HG03135 (cell line): ENCODE results near the gene HOXC10.

Experiments used
- ATAC-seq: cut with Tn5 transposase; IDR thresholded peaks from one replicate; pipeline ENCODE4 v1.9.1; 2021; ENCODE audit warnings: mild to moderate bottlenecking, moderate library complexity; ENCODE audit not compliant: unreplicated experiment

HOXC10 gene

GRCh38 chr12:53950437-53950773, 34.5 kb upstream of the HOXC10 start:
- no peak for ATAC-seq

- ATAC-seq = no peak
Observed at GRCh38 chr12:53950789-53951576, 34.0 kb upstream of the HOXC10 start.

DNA sequence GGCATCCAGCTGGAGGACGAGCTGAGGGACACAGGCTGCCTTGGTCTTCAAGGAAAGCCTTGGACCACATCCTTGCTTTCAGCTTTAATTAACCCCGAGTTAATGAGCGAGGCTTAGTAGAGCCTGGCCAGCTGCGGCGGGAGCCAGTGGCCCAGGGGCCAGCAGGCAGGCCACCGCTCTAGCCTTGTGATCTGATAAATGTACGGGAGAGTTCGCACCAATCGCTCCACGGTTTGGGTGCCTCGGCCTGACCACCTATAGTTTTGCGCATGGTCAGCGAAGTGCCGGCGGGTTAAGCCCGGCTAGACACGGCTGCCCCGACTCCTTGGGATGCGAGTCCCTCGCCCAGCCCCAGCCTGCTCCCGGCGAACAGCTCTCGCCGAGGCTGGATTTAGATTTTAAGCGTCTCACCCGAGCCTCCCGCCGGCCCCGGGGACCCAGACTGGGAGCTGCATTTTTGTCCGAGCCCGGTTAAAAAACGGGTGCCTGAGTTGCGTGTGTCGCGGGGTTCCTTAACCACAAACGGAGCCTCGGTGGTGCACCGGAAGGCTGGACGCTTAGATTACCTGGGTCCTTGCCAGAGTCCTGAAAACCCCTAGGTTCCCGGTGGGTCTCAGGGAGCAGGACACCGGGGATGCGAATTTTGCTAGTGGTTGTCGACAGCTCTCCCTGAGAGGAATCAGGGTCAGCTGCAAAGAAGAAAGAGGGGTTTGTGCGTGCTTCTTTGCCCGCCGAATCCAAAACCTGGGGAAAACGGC, 33.2 kb upstream of the HOXC10 start:
- ATAC-seq = no peak

DNA sequence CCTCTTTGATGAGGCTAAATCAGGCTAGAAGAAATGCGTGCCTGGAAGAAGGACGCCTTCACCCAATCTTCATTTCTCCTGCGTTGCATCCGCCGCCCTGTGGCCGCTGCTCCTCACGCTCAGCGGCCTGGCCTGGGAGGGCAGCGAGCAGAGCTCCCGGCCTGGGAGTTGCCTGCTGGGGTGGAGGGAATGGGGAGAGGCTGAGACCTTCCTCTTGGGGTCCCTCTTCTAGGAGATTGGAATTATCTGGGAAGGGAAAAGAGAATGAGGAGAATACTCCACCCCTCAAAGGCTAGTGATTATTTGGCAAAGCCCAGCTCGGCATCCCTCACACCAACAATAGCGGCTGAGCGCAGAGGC, 32.6 kb upstream of the HOXC10 start:
- ATAC-seq = no peak

- no peak for ATAC-seq
Observed at GRCh38 chr12:53952871-53953734, 31.8 kb upstream of the HOXC10 start.

DNA sequence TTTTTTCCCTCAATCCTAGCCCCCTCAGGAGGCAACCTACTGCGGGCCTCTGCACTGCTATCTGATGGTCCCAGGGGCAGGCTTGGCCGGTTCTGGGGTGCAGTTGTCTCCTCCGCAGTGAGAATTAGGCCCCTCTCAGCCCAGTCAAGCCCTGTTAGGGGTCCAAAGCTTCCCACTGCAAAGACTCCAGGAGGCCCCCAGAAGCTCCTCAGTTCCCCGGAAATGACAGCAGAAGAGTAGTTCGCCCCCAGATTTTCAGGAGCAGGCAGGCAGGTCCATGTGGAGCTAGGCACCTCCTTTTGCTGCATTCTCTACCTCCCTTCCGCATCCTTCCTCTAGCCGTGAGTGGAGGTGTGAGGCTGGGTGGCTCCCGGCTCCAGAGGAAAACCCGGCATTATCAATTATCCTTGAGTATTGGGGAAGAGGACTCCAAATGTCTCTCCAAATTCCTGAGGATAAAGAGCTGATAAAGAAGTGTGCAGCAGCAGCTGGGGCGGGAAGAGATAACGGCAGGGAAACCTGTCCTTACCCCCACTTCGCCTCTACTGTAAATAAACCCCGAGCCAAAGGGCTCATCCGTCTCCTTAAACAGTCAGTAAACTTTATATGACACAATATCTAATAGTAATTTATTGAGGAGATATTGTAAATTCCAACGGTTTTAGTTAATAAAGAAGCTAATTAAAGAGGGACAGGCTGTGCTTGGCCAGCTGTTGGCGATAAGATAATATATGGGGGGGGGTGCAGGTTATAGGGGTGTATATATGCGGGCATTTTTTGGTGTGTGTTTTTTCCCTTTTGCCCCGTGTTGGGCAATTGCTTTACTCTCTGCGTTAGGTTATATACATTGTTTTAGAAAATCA, 30.9 kb upstream of the HOXC10 start:
- ATAC-seq = no peak

DNA sequence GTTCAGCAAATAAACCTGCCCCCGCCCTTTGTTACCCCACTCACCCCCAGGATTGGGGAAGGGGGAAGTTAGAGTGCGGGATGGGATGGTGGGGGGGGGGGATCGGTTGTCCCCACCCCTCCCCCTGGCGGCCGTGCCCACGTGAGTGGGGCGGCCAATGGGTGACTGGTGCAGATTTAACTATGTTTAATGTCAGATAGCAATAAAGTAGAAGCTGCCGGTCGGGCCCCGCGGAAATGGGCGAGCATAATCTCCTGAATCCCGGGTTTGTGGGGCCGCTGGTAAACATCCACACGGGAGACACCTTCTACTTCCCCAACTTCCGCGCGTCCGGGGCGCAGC, 30.3 kb upstream of the HOXC10 start, which contains the start of gene HOXC12:
HOXC12 (plus strand) TSS at position 210 of the 342 bp plus-strand sequence; CDS start at position 237, 27 bp downstream.
- no peak for ATAC-seq

DNA sequence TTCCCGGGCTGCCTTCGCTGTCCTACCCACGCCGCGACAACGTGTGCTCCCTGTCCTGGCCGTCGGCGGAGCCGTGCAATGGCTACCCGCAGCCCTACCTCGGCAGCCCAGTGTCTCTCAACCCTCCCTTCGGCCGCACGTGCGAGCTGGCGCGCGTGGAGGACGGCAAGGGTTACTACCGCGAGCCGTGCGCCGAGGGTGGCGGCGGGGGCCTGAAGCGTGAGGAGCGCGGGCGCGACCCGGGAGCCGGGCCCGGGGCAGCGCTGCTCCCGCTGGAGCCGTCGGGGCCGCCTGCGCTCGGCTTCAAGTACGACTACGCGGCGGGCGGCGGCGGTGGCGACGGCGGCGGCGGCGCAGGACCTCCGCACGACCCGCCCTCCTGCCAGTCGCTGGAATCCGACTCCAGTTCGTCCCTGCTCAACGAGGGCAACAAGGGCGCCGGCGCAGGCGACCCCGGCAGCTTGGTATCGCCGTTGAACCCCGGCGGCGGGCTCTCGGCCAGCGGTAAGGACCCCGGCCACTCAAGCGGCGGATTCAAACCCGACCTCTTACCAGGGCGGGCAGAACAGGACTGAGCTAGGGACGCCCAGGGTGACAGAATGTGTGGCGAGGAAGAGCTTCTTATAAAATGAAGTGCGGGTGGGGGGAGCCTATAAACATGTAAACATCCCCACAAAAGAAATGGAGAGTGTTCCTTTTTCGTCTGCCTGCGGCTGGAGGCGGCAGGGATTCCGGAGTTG, 29.7 kb upstream of the HOXC10 start:
- no peak for ATAC-seq

DNA sequence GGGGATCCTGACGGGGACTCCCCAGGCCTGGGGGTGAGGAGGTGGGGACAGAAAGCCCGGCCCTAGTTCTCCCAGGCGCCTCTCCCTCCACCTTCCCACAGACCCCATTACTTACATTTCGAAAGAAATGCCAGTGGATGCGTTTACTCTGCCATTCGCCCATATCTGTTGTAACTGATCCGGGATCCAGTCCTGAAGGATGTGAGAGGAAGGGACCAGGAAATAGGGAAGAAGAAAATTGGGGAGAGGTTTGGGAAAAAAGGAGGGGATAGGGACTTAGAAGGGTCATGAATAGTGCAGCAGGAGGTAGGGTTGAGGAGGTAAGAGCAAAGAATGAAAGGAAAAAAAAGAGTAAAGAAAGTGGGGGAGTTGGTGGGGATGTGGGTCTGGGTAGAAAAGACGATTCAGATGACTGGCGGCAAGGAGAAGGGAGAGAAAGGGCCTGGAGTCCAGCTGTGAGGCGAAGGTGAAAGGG, 29.1 kb upstream of the HOXC10 start:
- no peak for ATAC-seq

DNA sequence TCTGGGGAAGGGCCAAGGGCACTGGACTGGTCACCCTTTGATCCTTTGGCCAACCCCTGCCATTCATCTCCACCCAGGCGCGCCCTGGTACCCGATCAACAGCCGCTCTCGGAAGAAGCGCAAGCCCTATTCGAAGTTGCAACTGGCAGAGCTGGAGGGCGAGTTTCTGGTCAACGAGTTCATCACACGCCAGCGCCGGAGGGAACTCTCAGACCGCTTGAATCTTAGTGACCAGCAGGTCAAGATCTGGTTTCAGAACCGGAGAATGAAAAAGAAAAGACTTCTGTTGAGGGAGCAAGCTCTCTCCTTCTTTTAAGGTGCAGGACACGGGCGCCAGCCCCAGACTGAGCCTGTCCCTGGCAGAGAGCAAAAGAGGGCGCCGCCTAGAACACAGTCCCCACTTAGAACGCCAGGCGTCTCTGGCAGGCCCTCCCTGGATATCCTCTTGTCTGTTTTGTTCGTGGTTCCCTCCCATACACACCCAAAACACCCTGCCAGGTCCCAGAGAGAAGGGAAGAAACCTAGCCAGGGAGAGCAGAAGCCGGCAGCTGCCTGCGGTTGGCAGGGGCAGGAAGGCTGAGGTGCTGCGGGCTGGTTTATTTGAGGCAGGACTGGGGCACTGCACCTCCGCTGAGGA, 28.6 kb upstream of the HOXC10 start:
- no peak for ATAC-seq

- no peak for ATAC-seq
Observed at GRCh38 chr12:53956914-53957536, 27.9 kb upstream of the HOXC10 start.

DNA sequence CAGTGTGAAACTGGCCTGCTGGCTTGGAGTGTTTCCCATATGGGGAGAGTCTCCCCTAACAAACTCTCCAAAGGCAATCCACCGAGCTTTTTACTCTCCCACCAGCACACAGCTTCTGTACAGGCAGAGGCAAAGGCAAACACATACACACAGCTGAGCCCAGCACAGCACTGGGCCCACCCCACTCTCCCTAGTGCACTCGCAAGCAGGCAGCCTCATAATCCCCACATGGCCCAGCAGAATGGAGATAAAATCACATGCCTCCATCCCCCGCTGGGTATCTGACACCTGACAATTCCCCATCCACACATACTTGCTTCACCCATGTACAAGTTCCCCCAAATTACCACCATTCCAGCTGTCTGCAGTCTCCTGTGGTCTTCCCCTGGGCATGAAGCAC, 26.8 kb upstream of the HOXC10 start:
- no peak for ATAC-seq

GRCh38 chr12:53959314-53959713, 25.6 kb upstream of the HOXC10 start:
- ATAC-seq = no peak

- ATAC-seq = no peak
Observed at GRCh38 chr12:53960187-53961024, 24.5 kb upstream of the HOXC10 start.

- no peak for ATAC-seq
Observed at GRCh38 chr12:53961025-53961761, 23.8 kb upstream of the HOXC10 start.

- no peak for ATAC-seq
Observed at GRCh38 chr12:53963005-53963404, 21.9 kb upstream of the HOXC10 start.
